ENCODE data around the gene DHRS7. TPM values are rescaled to one million over a fixed set of nuclear protein-coding genes. Genes with fewer than 3 reads are reported as not detected.
"Not testable (repeated sequence)": the region's sequence is repeated elsewhere in the genome, so short reads cannot be mapped to it uniquely, and the experiment has no call there.

The DHRS7 gene
- polyA plus RNA-seq, 4 donors, result 73.4 to 97.9 (median 84.2) TPM

DNA sequence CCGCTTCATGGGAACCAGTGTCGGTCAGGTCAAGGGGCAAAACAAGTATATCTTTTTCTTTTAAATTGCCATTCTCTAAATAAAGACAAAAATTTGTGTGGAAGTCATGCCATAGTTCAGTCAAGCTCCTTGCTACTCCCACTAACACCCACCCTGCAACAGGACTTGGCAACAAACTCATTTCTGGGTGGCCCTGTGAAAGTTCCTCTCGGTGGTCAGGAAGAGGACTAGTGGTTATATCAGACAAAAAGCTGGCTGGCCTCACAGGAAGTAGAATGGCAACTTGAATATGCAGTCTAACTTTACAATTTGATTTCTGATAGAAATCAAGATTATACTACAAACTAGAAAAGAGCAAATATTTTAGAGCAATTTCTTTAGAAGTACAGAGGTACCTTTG is 11.2 kb downstream of the DHRS7 start:
- DNase-seq (ENCODE audit: low read depth in 4 of 4, low spot score in 3 of 4), result no peak

DNA sequence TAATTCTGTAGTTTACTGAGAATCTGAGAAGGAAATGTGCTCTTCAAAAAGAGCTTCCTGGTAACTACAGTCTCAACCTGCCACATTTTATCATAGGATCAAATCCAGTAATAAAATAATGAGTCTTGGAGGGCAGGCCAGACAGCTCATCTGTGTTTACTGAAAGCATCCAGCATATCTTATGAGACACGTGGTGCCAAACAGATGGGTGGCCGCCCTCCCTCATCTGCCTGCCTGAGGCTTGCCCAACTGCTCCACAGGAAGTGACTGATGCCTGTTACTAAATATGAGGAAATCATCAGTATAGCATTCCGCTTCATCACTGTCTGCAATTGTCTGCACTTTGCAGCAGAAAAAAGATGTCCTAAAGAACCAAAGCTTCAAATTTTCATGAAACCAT is 13.5 kb downstream of the DHRS7 start:
- no peak for DNase-seq (ENCODE audit: low read depth in 4 of 4, low spot score in 3 of 4)

DNA sequence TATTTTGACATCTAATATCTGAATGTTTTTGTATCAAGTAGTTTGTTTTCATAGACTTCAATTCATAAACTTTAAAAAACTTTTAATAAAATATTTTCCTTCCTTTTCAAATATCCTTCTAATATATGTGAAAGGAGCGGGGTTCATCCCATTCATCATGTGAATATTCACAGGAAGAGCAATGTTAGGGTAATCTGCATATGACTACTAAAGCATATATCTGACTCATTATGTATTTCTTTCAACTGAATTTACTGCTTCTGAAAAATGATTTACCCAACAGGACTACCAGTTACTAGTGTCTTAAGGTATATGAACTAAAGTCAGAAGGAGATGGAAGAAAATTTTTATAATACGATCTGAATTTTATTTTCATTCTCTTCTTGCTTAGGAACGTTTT is 30.5 kb downstream of the DHRS7 start:
- DNase-seq (ENCODE audit: low read depth in 4 of 4, low spot score in 3 of 4), result no peak

DNA sequence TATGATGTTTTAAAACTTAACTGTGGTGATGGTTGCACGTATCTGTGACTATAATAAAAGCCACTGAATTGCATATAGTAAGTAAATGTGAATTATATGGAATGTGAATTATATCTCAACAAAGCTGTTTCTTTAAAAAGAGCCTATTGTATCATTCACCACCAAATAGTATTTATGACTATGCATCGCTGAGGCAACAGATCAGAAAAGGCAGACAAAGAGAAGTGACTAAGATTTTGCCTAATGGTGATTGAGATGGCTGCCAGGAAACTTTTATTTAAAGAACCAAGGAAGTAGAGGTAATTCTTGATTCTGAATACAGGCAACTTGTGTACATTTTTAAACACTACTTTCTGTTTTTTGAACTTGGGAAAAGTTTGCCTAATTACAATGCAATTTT is 31.7 kb downstream of the DHRS7 start:
- no peak for DNase-seq (ENCODE audit: low read depth in 4 of 4, low spot score in 3 of 4)

DNA sequence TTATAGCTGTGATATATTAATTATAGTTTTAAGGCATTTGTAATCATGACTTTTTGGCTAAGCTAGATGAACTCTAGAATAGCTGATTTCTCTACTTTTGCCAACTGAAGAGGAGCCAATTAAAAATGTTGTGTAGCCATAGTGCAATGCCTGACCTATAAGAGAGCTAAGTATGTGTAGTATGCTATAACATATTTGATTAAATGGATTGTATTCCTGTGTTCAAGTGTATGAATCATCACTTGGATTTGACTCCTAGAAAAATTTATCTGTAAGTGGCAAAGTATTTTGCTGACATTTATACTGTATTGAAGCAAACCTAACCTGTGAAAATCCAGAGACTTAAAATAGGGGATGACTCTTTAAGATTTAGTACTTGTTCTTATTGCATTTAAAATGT is 39.3 kb downstream of the DHRS7 start:
- DNase-seq (ENCODE audit: low read depth in 4 of 4, low spot score in 3 of 4), result no peak

DNA sequence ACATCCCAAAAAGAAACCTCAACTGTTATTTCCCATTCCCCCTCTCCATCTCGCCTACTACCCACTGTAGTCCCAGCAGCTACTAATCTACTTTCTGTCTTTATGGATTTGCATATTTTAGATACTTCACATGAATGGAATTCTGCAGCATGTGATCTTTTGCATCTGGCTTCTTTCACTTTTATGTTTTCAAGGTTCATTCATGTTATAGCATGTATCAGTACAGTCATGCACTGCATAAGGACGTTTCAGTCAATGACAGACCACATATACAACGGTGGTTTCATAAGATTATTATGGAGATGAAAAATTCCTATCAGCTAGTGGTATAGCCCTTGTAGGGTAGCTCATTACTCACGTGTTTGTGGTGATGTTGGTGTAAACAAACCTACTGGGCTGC is 49.0 kb downstream of the DHRS7 start:
- DNase-seq (ENCODE audit: low read depth in 4 of 4, low spot score in 3 of 4), result no peak

DNA sequence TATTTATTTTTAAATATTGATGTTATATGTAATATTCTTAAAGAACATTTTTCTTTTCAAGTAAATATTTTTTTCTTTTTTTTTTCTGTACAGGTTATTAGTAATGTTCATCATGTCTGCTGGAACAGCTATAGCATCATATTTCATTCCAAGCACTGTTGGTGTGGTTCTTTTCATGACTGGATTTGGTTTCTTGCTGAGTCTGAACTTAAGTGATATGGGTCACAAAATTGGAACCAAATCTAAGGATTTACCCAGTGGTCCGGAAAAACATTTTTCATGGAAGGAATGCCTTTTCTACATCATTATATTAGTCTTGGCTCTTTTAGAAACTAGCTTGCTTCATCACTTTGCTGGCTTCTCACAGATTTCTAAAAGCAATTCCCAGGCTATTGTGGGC is 50.3 kb downstream of the DHRS7 start:
- DNase-seq (ENCODE audit: low read depth in 4 of 4, low spot score in 3 of 4), result no peak

DNA sequence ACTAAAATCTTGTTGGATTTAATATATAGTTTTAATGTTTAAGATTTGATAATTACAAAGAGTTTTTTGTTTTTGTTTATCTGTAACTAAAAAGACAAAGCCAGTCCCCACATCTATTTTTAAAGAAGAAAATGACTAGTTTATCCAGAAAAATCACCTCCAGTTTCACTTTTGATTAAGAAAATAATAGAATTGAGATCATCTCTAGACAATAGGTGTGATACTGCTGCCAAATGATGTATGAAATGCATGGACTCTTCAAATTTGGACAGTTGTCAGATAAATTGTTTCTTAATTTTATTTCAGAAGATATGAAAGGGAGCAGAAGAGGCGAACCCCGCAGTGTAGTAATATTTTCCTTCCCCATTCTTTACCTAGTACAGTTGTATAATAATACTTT is 53.5 kb downstream of the DHRS7 start:
- no peak for DNase-seq (ENCODE audit: low read depth in 4 of 4, low spot score in 3 of 4)

DNA sequence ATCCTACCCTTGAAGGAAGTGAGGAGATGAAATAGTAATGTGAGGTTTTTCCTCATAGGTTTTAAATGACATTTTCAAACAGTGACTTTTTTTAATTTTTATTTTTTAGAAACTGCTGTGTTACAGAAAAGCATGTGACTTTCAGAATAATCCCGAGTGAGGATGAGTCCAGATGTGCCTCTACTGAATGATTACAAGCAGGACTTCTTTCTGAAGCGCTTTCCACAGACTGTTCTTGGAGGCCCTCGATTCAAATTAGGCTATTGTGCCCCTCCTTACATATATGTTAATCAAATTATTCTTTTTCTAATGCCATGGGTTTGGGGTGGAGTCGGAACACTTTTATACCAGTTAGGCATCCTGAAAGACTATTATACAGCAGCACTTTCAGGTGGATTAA is 57.7 kb downstream of the DHRS7 start:
- no peak for DNase-seq (ENCODE audit: low read depth in 4 of 4, low spot score in 3 of 4)

DNA sequence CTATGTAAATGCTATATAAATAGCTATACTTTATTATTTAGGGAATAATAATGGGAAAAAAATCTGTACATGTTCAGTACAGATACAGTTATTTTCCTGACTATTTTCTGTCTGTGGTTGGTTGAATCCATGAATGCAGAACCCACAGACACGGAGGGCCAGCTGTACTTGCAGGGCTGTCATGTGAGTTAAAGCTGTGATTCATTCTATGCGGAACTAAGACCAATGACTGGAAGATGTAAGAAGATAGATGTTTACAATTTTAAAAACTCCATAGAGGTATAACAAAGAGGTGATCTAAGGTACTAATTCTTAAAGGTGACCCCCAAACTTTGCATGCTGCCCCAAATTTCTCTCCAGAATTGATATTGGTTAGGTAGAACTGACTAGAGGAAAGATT is 58.9 kb downstream of the DHRS7 start:
- DNase-seq (ENCODE audit: low read depth in 4 of 4, low spot score in 3 of 4), result no peak

DNA sequence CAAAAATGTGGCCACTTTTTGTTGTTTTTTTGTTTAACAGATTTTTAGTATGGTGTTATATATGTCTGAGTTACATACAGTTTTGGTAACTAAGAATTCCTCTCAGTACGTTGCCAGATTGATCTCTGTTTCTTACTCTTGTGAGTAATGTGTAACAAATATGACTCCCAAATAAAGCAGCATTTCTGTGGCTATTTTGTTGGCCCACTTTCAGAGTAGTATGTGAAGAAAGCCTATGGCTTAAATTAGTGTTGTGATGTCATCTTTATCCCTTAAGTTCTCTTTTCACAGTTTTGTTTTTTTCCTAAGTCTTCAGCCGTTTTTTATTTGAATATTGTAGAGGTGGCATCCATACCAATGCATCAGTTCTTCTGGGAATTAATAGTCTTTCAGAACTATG is 62.8 kb downstream of the DHRS7 start:
- no peak for DNase-seq (ENCODE audit: low read depth in 4 of 4, low spot score in 3 of 4)

DNA sequence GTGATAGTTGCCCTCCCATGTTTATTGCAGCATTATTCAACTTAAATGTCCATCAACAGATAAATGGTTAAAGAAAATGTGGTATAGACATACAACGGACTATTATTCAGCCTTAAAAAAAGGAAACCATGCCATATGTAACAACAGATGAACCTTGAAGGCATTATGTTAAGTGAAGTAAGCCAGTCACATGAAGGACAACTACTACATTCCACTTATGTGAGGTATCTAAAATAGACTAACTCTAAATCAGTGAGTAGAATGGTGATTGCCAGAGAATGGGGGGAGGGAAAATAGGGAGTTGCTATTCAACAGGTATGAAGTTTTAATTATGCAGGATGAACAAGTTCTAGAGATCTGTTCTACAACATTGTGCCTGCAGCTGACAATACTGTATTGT is 63.4 kb downstream of the DHRS7 start:
- DNase-seq (ENCODE audit: low read depth in 4 of 4, low spot score in 3 of 4), result no peak

DNA sequence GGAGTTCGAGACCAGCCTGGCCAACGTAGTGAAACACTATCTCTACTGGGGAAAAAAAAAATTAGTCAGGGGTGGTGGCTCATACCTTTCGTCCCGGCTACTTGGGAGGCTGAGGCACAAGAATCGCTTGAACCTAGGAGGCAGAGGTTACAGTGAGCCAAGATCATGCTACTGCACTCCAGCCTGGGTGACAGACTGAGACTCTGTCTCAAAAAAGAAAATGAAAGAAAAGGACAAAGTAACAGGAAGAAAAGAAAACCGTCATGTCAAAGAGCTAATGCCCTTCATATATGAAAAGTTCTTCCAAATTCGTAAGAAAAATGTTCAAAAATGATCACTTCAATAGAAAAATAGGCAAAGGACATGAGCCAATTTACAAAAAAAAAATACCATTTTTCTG is 65.3 kb downstream of the DHRS7 start:
- DNase-seq (ENCODE audit: low read depth in 4 of 4, low spot score in 3 of 4), result not testable (repeated sequence)

DNA sequence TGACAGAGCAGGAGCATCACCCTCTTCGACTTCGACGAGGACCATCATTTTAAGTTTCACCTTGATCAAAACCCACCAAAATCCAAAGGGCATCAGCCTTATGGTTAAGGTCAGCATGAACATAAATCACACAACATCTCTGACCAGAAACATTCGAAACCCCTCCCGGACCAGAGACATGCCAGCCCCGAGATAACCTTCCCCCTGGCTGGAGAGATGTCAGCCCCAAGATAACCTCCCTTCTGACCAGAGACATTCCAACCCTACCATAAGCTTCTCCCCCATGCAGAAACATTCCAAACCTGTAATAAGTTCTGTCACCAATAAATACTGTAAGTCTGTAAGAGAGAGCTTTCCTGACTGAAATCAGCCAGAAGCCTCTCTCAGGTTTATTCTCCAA is 67.2 kb downstream of the DHRS7 start:
- DNase-seq (ENCODE audit: low read depth in 4 of 4, low spot score in 3 of 4), result no peak

DNA sequence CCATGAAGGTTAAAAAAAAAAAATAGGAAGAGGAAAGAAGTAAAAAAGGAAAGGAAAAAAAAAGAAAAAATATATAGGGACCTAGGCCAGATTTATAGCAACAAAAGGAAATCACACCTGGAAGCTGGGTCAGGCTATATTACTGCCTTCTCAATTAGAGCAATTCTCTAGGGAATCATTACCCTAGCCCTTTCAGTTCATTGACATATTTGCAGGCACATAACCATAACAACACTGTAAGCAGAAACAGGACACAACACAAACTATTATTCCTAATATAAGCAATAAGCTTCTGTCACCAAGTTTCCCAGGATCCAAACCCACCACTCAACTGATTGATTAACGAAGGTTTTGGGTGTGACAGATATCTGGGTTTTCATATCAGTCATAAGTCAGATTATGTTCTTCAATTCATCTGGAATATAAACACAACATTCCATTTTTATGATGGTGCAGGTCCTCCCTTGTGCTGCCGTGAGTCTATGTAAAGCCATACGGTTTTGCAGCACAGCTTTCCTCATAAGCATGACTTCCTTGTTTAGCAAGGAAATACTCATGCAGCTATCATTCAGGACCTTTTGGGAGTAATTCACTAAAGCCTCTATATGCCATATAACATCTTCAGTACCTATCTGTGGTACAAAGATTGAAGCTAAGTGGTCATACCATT is 69.3 kb downstream of the DHRS7 start:
- DNase-seq (ENCODE audit: low read depth in 4 of 4, low spot score in 3 of 4), result no peak

DNA sequence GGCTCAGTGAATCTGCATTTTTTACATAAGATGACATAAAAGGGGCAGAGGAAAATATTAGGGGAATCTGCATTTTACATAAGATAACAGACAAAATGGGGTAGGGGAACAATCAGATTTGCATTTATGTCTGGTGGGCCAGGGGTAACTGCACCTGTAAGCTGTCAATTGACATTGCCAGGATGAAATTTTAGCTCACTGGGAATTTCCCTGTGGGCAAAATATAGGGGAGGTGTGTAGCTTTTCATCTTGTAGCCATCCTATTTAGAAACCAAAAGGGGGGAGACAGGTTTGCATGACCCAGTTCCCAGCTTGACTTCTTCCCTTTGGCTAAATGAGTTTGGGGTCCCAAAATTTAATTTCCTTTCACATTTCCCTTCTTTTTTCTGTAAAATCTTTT is 70.0 kb downstream of the DHRS7 start:
- no peak for DNase-seq (ENCODE audit: low read depth in 4 of 4, low spot score in 3 of 4)

DNA sequence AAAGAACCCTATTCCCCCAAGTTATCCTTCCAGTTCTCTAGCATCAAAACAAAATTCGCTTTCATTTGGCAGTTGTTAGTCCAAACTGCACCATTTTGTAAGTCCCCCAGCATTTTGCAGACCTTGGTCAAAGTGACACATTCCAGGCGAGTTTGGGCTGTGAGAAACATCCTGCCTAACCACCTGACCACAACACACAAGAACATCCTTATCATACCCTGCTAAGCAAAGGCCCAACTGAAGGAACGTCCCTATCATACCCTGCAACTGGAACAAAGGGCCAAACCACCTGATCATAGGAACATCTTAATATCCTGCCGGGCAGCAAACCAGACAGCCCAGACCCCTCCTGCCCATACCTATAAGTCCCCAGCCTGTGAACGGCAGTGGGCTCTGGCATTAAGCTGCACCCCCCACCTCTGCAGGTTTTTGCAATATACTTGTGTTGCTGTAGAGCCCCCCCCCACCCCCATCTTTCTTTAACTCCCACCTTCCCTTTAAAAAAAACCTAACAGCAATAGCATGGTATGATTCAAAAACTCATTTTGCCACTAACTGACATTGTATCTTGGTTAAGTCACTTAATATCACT is 70.8 kb downstream of the DHRS7 start:
- no peak for DNase-seq (ENCODE audit: low read depth in 4 of 4, low spot score in 3 of 4)

Other genes starting within 250 kb of the DHRS7 start
- 1 to 10 TPM; 1.4 to 2.9 (median 1.8) TPM for gene LRRC9, start 245.3 kb downstream of the DHRS7 start, polyA plus RNA-seq (ENCODE audit: insufficient read length in 4 of 4)
- 10 to 100 TPM; 86.7 to 94.6 (median 92.6) TPM for gene PCNX4, start 73.5 kb downstream of the DHRS7 start, polyA plus RNA-seq (ENCODE audit: insufficient read length in 4 of 4)
- gene PPM1A, start 83.8 kb upstream of the DHRS7 start, polyA plus RNA-seq (ENCODE audit: insufficient read length in 4 of 4), result 10 to 100 TPM; 66.1 to 89.3 (median 82.6) TPM